COLO829 (cell line): ENCODE data around the gene SMARCD3.

ENCODE experiments used
- DNase-seq: peaks from one replicate; pipeline ENCODE4 v3.0.0; 2012; ENCODE audit warnings: low spot score

SMARCD3 gene

DNA sequence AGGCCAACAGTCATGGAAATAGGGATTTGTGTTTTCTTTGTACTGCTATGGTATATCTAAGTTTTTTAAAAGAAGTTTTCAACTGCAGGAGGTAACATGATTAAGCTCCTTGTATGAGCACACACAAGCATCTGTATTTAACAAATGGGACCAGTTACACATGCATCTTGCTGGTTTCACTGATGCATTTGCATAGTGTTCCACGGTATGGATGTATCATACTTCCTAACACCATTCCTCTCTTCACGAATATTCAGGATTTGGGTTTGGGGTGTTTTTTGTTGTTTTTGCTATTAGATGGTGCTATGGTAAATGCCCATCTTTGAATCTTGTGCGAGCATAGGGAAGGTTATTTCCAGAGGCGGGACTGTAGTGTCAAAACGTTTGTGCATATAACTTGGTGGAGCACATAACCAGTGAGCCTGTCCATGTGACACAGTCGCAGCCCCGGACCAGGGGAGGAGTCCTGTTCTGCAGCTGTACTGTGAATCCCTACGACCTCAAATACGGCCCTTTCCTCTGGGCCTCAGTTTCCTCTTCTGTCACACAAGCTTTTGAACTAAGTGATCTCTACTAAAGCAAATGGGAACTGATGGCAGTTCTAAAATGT, 40.1 kb downstream of the SMARCD3 start:
- DNase-seq = no peak

DNA sequence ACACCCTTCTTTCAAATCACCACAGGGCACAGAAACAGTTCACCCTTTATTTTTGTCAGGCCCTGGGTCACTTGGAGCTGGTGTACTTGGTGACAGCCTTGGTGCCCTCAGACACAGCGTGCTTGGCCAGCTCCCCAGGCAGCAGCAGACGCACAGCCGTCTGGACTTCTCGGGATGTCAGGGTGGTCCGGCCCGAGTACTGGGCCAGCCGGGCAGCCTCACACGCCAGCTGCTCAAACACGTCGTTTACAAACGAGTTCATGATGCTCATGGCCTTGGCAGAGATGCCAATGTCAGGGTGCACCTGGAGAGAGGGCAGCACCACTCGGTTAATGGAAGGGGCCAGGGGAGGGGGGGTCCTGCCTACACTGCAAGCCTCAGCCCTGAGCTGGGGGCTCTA, 40.7 kb downstream of the SMARCD3 start:
- no peak for DNase-seq

DNA sequence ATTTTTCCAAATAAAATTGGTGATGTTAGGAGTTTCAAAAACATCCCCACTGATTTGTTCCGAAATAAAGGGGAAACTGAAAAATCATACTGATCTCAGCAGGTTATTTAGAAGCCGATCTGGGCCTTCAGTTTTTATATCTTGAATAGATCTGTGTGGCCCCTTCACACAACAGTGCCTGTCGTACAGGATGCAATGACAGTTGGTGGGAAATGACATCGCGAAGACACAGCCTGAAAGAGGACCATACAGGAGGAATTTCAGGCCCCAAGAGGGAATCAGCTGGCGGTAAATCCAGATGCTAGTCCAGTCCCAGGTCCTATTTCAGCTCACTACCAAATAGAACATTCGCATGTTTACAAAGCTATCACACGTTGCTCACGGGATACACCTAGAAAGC, 41.2 kb downstream of the SMARCD3 start:
- no peak for DNase-seq

DNA sequence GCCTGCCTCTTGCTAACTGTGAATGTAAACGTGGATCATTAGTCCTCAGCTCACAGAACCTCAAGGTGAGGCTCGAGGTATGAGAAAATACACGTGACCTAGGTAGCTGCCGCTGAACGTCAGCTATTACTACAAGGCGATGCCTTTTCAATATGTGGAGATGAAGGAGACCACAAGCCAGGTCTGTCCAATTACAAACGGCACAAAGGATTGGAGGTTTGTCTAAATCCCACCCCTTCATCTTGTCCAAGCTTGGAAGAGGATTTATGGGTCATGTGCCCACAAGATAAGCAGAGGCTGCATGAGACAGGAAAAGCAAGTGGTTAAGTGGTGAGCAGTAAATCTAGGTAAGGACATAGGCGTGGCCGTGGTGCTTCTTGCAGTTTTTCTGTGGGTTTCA, 41.6 kb downstream of the SMARCD3 start:
- no peak for DNase-seq

DNA sequence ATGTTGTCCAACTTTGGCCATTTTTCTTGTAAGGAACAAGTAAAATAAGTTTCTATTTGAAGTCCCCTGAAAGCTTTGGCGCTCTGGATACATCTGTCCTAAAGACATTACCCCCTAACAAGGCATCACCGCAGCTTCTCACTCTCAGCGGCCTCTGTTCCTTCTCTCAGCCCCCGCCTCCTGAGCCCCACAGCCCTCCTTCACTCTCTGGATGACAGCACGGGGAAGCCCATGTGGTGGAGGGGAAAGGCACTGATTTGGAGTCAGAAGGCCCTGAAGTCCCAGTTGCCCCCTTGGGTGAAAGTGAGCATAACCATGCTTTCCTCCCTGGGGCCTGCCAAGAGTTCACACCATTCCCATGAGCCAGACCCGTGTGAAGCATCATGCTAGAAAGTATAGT, 42.8 kb downstream of the SMARCD3 start:
- DNase-seq = no peak

DNA sequence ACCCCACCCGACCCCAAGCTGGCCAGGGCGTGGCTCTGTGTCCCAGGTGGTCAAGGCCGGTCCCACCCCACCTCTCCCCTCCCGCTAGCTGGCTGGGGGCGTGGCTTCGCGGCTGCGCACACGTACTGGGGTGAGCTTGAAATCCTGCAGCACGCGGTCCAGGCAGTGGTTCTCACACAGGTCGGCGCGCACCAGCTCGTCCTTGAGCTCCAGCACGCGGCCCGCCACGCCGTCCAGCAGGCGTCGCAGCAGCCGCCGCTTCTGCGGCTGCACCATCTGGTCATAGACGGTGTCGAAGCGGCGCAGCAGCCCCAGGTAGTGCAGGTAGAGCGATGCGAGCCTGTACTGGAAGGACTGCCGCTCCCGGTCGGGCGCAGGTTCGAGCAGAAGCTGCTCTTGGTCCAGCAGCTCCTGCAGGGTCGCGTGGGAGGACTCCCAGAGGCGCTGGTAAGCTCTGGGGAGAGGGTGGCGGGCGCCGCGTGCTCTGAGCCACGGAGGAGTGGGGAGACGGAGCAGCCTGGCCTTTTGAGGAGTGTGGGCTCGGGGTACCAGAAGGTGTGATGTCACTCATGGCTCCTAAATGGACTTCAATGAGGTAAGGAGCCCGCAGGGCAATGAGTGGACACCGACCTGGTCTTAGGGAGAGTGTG, 44.0 kb downstream of the SMARCD3 start:
- DNase-seq = no peak

DNA sequence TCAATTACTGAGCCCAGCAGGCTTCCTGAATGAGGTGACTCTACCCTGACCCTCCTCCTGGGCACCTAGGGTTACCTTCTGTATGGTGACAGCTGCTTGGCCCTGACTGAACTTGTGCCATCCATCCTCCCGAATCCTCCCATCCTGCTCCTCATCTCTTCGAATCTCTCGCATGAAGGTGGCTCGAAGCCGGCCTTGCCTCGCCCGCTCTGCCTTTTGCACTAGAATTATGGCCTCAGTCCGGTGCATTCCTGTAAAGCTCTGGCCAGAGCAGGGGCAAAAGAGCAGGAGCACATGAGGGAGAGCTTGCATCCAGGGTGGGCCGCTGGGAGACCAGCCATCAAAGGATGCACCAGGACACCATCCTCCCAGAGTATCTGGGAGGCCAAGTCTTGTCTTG, 45.7 kb downstream of the SMARCD3 start:
- DNase-seq = no peak

DNA sequence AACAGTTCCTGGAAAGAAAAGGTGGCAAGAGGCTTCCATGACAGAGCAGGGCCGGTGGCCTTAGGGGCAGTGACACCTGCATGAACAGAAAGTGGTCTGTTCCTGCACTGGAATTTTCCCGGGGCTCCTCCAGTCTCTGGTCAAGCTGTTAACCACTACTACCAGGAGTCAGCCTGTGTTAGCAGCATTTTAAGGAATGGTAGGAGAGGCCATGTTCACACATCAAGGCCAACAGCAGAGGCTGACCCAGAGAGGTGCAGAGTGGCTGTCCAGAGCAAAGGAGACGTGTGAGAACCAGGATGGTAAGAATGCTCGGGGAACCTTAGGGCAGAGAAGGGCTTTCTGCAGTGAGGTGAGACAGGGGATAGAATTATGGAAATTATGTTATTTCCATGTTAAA, 46.7 kb downstream of the SMARCD3 start:
- no peak for DNase-seq

DNA sequence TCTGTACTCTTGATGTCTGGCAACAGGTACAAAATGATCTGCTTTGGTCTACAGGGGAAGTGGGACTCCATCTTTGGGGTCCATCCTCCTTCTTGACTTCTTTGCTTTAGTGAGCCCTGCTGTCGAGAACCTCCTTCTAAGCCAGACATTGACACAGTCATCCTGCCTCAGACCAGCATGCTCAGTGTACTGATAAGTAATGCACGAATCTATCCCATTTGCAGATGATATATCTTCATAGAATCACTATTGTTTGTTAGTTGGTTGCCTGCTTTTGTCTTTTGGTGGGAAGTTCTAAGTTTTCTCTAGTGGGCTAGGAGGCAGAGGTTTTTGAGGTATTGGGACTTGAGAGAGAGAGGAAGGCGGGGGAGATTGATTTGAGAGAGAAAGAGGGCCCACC, 47.1 kb downstream of the SMARCD3 start:
- no peak for DNase-seq

DNA sequence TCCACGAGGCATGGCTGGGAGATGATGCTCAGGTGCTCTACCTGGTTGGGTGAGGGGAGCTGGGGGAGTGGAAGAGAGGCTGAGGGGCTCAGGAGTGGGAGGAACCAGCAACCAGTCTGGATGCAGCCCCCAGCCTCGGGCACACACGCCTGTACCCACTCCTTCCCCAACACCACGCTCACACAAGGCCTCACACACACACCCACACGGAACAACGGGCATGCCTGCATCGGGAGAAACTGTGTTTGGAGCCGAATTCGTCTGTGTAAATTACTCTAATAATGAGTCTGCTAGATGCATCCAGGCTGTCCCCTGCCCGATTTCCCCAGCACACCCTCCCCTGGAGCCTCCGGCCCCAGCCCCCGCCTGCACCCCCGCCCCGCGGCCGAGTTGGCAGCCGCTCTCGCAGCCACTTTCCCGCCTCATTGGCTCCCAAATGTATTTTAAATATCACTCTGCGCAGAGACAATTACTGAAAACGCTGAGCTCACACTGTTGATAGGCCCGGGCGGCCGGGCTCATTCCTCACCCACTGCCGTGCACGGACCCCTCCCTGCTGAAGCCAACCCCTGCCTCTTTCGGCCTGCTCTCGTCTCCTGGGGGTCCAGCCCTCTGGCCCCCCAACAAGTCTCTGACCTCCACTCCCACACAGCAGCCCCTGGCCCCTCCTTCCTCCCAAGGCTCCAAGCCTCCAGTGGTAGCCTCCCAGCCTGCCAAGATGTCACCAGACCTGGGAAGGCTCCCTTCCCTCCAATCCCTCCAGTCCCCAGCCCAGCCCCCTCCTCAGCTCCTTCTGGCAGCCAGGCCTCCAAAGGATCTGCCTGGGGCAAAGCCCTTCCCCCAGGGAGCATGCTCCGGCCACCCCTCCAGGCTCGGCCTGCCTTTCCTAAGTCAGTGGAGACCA, 49.3 kb downstream of the SMARCD3 start:
- no peak for DNase-seq

DNA sequence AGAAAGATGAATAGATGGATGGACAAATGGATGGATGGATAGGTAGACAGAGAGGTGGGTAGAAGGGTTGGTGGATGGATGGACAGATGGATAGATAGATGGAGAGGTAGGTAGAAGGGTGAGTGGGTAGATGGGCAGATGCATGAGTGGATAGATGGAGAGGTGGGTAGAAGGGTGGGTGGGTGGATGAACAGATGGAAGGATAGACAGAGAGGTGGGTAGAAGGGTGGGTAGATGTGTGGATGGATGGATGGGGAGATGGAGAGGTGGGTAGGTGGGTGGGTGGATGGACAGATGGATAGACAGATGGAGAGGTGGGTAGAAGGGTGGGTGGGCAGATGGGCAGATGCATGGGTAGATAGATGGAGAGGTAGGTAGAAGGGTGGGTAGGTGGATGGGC, 50.6 kb downstream of the SMARCD3 start:
- no peak for DNase-seq

DNA sequence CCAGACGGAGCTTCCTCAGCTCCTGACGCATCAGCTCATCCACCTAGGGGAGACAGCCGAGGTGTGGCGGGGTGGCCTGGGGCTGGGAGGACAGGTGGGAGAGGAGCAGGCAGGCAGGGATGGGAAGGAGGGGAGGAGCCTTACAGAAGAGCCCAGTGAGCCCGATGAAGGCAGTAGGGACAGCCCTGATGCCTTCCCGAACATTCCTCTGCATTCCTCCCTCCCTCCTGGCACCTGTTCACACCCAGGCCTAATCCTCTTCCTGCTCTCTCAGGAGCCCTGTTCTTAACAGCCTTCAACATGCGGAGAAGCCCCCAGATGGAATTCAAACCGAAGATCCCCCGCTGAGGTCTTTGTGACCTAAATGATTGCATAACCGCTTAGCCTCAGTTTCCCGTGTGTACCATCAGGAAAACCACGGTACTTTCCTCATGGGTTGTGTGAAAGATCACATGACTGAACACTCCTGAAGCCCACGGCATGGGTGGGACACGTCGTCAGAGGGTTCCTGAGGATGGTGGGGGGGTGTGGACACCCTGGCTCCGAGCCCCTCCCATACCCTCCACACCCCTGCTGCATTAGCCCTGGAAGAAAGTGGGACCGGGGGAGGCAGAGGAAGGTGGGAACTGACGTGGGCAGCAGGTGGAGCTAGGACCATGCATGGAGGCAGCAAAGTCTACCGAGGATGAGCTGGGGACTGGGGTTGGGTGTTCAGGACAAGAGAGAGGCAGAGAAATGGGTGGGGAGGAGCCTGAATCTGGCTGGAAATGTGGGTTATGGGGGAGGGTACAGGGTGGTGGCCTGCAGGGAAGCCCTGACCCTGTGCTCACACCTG, 52.7 kb downstream of the SMARCD3 start:
- no peak for DNase-seq

DNA sequence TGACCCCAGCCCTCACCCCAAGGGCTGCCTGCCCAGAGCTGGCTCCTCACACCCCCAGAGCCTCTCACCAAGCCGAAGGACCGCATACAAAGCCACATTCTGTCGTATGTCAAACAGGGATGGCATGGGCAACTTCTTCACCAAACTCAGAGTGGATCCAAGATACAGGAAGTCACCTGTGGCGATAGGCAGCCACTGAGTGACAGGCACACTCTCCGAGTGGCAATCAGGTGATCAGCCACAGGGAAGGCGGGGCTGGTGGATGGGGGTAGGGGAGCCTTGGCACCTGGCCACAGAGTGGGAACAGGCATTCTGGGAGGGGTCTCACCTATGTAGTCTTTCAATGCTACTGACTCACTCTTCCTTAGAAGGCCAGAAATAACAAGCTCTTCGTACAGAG, 54.3 kb downstream of the SMARCD3 start:
- no peak for DNase-seq

DNA sequence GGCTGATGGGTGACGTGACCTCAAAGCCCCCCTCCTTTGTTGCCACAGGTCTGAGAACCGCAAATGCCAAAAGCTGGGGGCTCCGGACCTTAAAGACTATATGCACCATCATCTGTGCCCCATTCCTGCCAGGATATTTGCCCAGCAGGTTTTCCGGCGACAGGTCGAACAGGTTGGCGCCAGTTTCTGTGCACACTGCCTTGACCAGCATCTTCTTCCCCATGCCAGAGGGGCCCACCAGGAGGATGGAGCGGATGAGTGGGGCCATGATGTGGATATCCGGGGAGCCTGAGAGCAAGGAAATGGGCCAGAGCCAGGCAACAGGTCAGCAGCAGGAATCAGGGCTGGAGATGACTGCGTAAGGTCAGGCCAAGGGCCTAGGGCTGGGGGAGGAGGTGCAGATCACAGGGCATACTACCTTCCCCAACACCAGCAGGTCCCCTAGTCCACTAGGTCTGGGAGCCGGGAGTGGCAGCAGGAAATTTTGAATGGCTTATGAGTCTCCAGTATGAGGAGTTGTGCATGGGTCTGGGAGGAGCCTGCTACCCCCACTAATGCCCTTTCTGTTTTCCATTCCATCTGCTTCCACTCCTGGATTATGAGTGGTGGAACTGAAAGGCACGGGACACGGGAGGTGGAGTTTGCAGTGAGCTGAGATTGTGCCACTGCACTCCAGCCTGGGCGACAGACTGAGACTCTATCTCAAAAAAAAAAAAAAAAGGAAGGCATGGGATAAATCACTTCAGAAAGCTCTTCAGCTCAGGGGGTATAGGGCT, 55.1 kb downstream of the SMARCD3 start:
- no peak for DNase-seq

DNA sequence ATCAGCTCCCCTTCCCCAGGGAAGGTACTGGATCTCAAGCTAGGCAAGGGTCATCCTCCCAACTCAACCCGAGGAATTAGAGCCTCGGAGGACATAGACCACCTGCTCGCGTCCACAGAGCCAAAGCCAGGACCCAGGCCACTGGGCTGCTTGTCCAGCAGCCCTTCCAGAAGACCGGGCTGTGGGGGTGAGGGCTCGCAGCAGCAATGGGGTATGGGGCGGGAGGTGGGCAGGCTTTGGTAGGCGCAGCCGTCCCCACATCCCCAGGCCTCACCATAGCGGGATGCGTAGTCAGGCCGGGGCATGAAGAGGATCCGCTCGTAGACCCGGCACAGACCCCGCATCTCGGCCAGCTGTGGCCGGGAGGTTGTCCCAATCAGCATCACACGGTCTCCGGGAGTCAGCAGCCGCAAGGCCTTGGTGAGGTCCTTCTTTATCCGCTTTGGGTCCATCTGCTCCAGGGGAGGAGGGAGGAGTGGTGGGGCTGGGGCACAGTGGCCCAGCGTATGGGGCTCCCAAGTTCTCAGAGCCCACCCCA, 56.4 kb downstream of the SMARCD3 start:
- DNase-seq = no peak

DNA sequence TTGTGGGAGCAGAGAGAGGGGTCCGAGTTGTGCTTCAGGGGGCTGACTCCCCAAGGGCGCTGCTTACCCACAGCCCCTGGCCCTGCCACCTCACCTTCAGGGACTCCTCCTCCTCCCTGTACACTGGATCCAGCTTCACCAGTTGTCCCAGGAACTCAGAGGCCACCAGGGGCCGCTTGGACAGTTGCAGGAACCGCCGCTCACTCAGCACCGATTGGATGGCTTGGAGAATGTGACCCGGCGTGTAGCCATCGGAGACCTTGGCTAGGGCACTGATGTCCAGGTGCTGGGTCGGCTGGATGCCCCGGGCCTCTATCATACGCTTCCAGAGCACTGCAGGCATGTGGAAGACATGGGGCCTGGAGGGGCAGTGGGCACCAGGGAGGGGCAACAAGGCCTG, 57.0 kb downstream of the SMARCD3 start:
- DNase-seq = no peak

DNA sequence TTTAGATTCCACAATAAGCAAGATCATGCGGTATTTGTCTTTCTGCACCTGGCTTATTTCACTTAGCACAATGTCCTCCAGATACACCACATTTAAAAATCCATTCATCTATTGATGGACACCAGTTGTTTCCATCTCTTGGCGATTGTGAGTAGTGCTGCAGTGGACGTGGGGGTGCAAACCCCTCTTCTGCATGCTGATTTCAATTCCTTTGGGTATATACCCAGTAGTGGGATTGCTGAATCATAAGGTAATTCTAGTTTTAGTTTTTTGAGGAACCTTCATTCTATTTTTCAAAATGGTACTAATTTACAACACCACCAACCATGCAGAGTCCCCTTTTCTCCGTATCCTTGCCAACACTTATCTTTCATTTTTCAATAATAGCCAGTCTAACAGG, 59.5 kb downstream of the SMARCD3 start:
- no peak for DNase-seq
